Spleen (tissue), 11 donors: ENCODE measurements around the gene ARHGEF28. TPM values are rescaled to one million over a fixed set of nuclear protein-coding genes. Genes with fewer than 3 reads are reported as not detected.

Experiments used
- DNase-seq: peaks from one replicate; pipeline ENCODE4 v3.0.0-alpha.2; 2020
- H3K27ac ChIP-seq, 8 donors: fragments of 200-600 bp; sonication (generic) in 7 of 8; 1 replicate in 4 of 8; 2 replicates in 4 of 8; pipeline versions ENCODE4 v1.5.0 to v1.8.0; 2016 to 2021; ENCODE audit warnings: inconsistent platforms in 4 of 8, mild to moderate bottlenecking in 4 of 8, moderate library complexity in 1 of 8
- H3K27me3 ChIP-seq, 7 donors: fragments of 200-600 bp; sonication (generic) in 6 of 7; replicated peaks in 1 of 7; 1 replicate in 4 of 7; 2 replicates in 3 of 7; pipeline versions ENCODE4 v1.5.0 to v1.8.0; 2016 to 2021; ENCODE audit warnings: inconsistent platforms in 3 of 7, mild to moderate bottlenecking in 1 of 7
- H3K36me3 ChIP-seq, 6 donors: fragments of 200-600 bp; sonication (generic) in 5 of 6; 1 replicate in 4 of 6; 2 replicates in 2 of 6; pipeline versions ENCODE4 v1.5.0 to v1.8.0; 2016 to 2021; ENCODE audit warnings: inconsistent platforms in 2 of 6
- H3K4me1 ChIP-seq, 6 donors: fragments of 200-600 bp; sonication (generic) in 5 of 6; 1 replicate in 3 of 6; 2 replicates in 3 of 6; pipeline versions ENCODE4 v1.5.0 to v1.8.0; 2016 to 2021; ENCODE audit warnings: inconsistent platforms in 3 of 6
- H3K4me3 ChIP-seq, 8 donors: fragments of 200-600 bp; sonication (generic) in 7 of 8; 1 replicate in 4 of 8; 2 replicates in 4 of 8; pipeline versions ENCODE4 v1.5.0 to v1.8.0; 2016 to 2021; ENCODE audit warnings: inconsistent platforms in 4 of 8, mild to moderate bottlenecking in 4 of 8, moderate library complexity in 2 of 8
- H3K9me3 ChIP-seq, 8 donors: fragments of 200-600 bp; sonication (generic) in 7 of 8; 1 replicate in 4 of 8; 2 replicates in 4 of 8; pipeline versions ENCODE4 v1.5.0 to v1.8.0; 2016 to 2021; ENCODE audit warnings: inconsistent platforms in 4 of 8
- POLR2A ChIP-seq, 3 donors: fragments of 450-650 bp; IDR thresholded peaks; one replicate each; pipeline ENCODE4 v1.5.1; 2017; ENCODE audit warnings: antibody characterized with exemption in 3 of 3, mild to moderate bottlenecking in 1 of 3
- POLR2AphosphoS5 ChIP-seq, 3 donors: sonication (generic); formaldehyde crosslinking; IDR thresholded peaks; one replicate each; pipeline ENCODE4 v1.5.1; 2017; ENCODE audit warnings: antibody characterized with exemption in 3 of 3
- WGBS, 5 donors: extraction: QIAGEN DNeasy Blood & Tissue Kit in 3 of 5; methylation state at CpG; one replicate each; pipeline versions ENCODE4 v1.1.5 to v1.1.7; 2013 to 2018; 5-methylcytosine and 5-hydroxymethylcytosine counted together
- intact Hi-C: fragments of 100-400 bp; cut with DNase I; formaldehyde crosslinking; loops from one replicate; pipeline ENCODE4 v1.15.0; 2023; ENCODE audit warnings: low total_unique reads
- polyA plus RNA-seq, 3 donors: library from polyadenylated mRNA; stranded (reverse); fragments of 200-250 nt; gene quantifications; one replicate each; pipeline ENCODE4 v1.2.1, GENCODE V29; 2013
- total RNA-seq, 7 donors: library from RNA; depleted of rRNA in 3 of 7; stranded (reverse); fragments of >200 nt in 3 of 7; fragmentation: NEBNext Ultra II Directional in 4 of 7; extraction: Animal tissue kit (Norgen Biotek cat#: 25700) in 4 of 7; gene quantifications; one replicate each; pipeline versions ENCODE4 v1.1.0 to v1.2.1, GENCODE V29; 2016 to 2021
- TF ChIP-seq, protein P1 (sequence below), 11 experiments: fragments of 200-600 bp in 7 of 11; fragments of 450-650 bp in 4 of 11; sonication (generic) in 4 of 11; IDR thresholded peaks in 8 of 11; conservative IDR thresholded peaks in 3 of 11; 1 replicate in 7 of 11; 2 replicates in 4 of 11; pipeline versions ENCODE4 v1.4.0 to v1.8.0; 2016 to 2021; ENCODE audit warnings: antibody characterized with exemption in 11 of 11, inconsistent platforms in 4 of 11, mild to moderate bottlenecking in 1 of 11
- donor health status: healthy with polysubstance abuse.
- donor health status: DM: no; HTN: no; CAD: no; lungs with moderate emphysema.
- donor health status: DM: no; HTN: no; CAD: no.
- donor health status: Bipolar disorder and iron deficiency.
- donor health status: healthy.
- donor health status: DM: no; HTN: no; CAD: no.
- donor health status: DM: yes; HTN: yes; CAD: no.

Gene ARHGEF28
- total and polyA plus RNA-seq, 10 donors: 0.53 to 17.5 (median 8.8) TPM

DNA sequence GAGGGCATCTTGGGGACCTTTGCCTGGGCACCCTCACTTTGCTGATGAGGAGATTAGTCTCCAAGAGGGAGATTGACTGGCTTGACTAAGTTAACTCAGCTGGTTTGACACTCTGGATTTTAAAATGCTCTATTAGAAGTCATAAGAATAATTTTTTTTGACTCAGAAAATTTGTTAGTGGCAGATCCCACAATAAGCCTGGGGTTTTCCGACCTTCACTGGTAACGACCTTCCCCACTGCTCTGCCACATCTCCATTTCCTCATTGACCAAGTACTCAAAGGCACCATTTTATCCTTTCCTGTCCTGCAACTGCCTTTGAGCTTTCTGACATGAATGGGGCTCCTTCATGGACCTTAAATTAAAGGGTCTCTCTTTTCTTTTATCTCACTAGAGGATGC is 67.0 kb downstream of the ARHGEF28 start:
- Histone ChIP-seq H3K4me3 (no peak overlapping the region), H3K27ac (peak overlapping the region in 2 of 8 donors; percentile 31 to 51), H3K9me3 (no peaks in the 10 kb centered on the region), H3K27me3 (no peaks in the 10 kb centered on the region), H3K4me1 (peaks cover 0 to 36% (median 16%) of the 10 kb centered on the region in 6 donors), H3K36me3 (no peaks in the 10 kb centered on the region)
- no peak for DNase-seq
- TF ChIP-seq, protein P1, sequence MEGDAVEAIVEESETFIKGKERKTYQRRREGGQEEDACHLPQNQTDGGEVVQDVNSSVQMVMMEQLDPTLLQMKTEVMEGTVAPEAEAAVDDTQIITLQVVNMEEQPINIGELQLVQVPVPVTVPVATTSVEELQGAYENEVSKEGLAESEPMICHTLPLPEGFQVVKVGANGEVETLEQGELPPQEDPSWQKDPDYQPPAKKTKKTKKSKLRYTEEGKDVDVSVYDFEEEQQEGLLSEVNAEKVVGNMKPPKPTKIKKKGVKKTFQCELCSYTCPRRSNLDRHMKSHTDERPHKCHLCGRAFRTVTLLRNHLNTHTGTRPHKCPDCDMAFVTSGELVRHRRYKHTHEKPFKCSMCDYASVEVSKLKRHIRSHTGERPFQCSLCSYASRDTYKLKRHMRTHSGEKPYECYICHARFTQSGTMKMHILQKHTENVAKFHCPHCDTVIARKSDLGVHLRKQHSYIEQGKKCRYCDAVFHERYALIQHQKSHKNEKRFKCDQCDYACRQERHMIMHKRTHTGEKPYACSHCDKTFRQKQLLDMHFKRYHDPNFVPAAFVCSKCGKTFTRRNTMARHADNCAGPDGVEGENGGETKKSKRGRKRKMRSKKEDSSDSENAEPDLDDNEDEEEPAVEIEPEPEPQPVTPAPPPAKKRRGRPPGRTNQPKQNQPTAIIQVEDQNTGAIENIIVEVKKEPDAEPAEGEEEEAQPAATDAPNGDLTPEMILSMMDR (IDR thresholded peaks at IDR 0.05 in 8 of 11, conservative IDR thresholded peaks at IDR 0.05 in 3 of 11): no peak
- TF ChIP-seq POLR2AphosphoS5 (IDR thresholded peaks at IDR 0.05): no peak
- no peak for TF ChIP-seq POLR2A (IDR thresholded peaks at IDR 0.05)
- WGBS, 5 donors: 39 to 94% (median 64%) methylated on average over 2 of the region's 2 CpGs
- intact Hi-C loops: no loop called here

DNA sequence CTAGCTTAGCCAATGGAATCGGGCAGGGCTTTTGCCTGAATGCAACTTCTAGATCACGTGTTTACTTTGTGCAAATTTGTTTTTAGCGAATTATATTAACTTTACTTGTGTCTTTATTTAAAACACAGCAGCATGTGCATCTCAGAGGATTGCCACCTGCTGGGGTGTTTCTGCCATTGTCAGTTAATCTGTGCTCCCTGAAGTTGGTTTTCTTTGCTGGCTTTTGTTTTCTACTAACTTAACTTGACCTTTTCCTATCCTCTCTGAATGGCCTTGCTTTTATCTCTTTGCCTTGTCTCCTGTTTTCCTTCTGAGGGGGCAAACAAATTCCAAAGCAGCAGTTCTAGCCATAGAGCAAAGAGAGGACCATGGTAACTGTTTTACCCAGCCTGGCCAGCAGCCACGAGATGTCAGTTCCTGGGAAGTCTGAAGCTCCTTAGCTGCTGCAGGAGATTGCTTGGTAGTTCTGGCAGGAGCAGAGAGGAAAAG is 67.6 kb downstream of the ARHGEF28 start:
- Histone ChIP-seq H3K36me3 (no peaks in the 10 kb centered on the region), H3K4me3 (no peak overlapping the region), H3K27me3 (no peaks in the 10 kb centered on the region), H3K4me1 (peaks cover 0 to 36% (median 16%) of the 10 kb centered on the region in 6 donors), H3K9me3 (no peaks in the 10 kb centered on the region), H3K27ac (peak overlapping the region in 5 of 8 donors; percentile 20 to 51 (median 41))
- WGBS, 5 donors: 61 to 71% (median 63%) methylated on average over 4 of the region's 4 CpGs
- intact Hi-C loops: no loop called here
- TF ChIP-seq, protein P1 (IDR thresholded peaks at IDR 0.05 in 8 of 11, conservative IDR thresholded peaks at IDR 0.05 in 3 of 11): peak in 8 of 11 experiments; percentile 18 to 48 (median 32)
- TF ChIP-seq POLR2A (IDR thresholded peaks at IDR 0.05) (no peak), POLR2AphosphoS5 (IDR thresholded peaks at IDR 0.05) (no peak)
- no peak for DNase-seq

DNA sequence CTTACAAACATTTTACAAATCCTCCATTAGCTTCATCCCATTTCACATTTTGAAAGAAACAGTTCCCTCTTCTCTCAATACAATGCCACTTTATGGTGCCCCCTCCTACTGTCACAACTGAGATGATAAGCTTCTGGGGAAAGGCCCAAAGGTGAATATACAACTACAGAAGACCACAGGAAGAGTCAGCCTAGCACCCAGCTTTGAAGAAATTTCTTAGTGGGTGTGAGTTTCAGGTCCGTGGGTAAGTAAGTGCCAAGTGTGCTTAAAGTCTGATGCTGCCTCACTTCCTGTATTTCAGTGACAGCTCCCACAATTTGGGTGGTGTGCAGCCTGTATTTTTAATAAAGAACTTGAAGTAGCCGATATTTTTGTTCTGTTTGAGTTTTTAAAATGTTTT is 68.1 kb downstream of the ARHGEF28 start:
- peak overlapping the region in 5 of 8 donors; percentile 20 to 51 (median 41) for H3K27ac ChIP-seq
- DNase-seq: no peak
- no peak overlapping the region for H3K4me3 ChIP-seq
- H3K9me3 ChIP-seq: no peaks in the 10 kb centered on the region
- TF ChIP-seq POLR2AphosphoS5 (IDR thresholded peaks at IDR 0.05): no peak
- TF ChIP-seq POLR2A (IDR thresholded peaks at IDR 0.05): no peak
- TF ChIP-seq, protein P1 (IDR thresholded peaks at IDR 0.05 in 8 of 11, conservative IDR thresholded peaks at IDR 0.05 in 3 of 11): no peak
- intact Hi-C loops: no loop called here
- H3K4me1 ChIP-seq: peaks cover 0 to 36% (median 16%) of the 10 kb centered on the region in 6 donors
- no peaks in the 10 kb centered on the region for H3K36me3 ChIP-seq
- 6 to 11% (median 9%) methylated on average over 2 of the region's 2 CpGs for WGBS, 5 donors
- no peaks in the 10 kb centered on the region for H3K27me3 ChIP-seq

DNA sequence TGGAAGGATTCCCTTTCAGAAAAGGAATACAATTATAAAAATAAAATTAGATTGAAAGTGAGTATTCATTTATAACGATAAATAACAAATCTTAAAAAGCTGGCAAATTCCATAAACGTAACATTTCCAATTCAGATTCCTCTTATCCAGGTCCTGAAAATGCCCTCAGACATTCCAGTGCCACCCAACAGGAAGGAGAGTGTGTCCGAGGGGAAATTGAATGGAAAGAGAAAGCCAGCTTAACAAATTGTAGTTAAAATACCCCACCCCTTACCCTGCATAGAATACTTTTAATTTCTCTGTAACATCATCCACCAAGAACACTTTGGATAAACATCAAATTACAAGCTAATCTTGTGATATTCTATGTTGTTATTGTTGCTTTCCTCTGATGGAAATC is 72.0 kb downstream of the ARHGEF28 start:
- 74 to 80% (median 78%) methylated on average over 3 of the region's 3 CpGs for WGBS, 5 donors
- TF ChIP-seq POLR2AphosphoS5 (IDR thresholded peaks at IDR 0.05) (no peak), POLR2A (IDR thresholded peaks at IDR 0.05) (no peak)
- TF ChIP-seq, protein P1 (IDR thresholded peaks at IDR 0.05 in 8 of 11, conservative IDR thresholded peaks at IDR 0.05 in 3 of 11): no peak

More for the DNA sequence above, 72.0 kb downstream of the ARHGEF28 start:
- Histone ChIP-seq H3K36me3 (no peaks in the 10 kb centered on the region), H3K4me3 (no peak overlapping the region), H3K27me3 (no peaks in the 10 kb centered on the region), H3K9me3 (no peaks in the 10 kb centered on the region), H3K4me1 (peaks cover 0 to 32% (median 16%) of the 10 kb centered on the region in 6 donors), H3K27ac (peak overlapping the region in 5 of 8 donors; percentile 2 to 54 (median 5))
- intact Hi-C loops: no loop called here
- no peak for DNase-seq
